Activated naive CD4-positive, alpha-beta T cell treated with anti-CD3 and anti-CD28 coated beads, Interleukin-2, amount 10 ng/mL, durations not matched to agents 7 days and 5 days (primary cell): ENCODE measurements around the gene MAST1.
"Not testable (repeated sequence)": the region's sequence is repeated elsewhere in the genome, so short reads cannot be mapped to it uniquely, and the experiment has no call there.

Experiments used
- CTCF ChIA-PET: fragments of 350-600 bp; sonication (Branson Sonifier 250); formaldehyde crosslinking; loops from one replicate; lab custom pipeline; 2021; ENCODE audit warnings: antibody characterized with exemption; lab: Charles Lee
- DNase-seq: peaks from one replicate; pipeline ENCODE4 v3.0.0-alpha.2; 2020
- H3K27ac Mint-ChIP-seq: one replicate; pipeline ENCODE4 v1.8.0; 2021; ENCODE audit warnings: mild to moderate bottlenecking, moderate library complexity, mixed read lengths
- H3K27me3 Mint-ChIP-seq: one replicate; pipeline ENCODE4 v1.8.0; 2021; ENCODE audit warnings: mild to moderate bottlenecking, mixed read lengths
- H3K36me3 Mint-ChIP-seq: one replicate; pipeline ENCODE4 v1.8.0; 2021; ENCODE audit warnings: mixed read lengths
- H3K4me1 Mint-ChIP-seq: one replicate; pipeline ENCODE4 v1.8.0; 2021; ENCODE audit warnings: mixed read lengths
- H3K4me3 Mint-ChIP-seq: one replicate; pipeline ENCODE4 v1.8.0; 2021; ENCODE audit warnings: mild to moderate bottlenecking, moderate library complexity, mixed read lengths
- H3K9me3 Mint-ChIP-seq: one replicate; pipeline ENCODE4 v1.8.0; 2021; ENCODE audit warnings: mixed read lengths

Gene MAST1

DNA sequence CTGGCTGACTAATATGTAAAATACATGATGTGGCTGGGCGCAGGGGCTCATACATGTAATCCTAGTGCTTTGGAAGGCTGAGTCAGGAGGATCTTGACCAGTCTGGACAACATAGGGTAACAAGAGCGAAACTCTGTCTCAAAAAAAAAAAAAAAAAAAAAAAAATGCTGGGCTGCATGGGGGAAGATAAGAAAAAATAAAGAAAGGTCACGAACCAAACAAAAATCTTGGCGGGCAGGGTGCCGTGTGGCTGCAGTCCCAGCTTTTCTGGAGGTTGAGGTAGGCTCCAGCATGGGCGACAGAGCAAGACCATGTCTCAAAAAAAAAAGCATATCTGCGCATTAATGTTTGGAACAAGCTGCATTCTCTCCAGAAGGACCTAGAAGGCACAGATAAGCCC is 23.2 kb upstream of the MAST1 start:
- Mint-ChIP-seq H3K4me1 (no peaks in the 10 kb centered on the region), H3K27me3 (no peaks in the 10 kb centered on the region), H3K9me3 (no peaks in the 10 kb centered on the region), H3K36me3 (peaks cover 11% of the 10 kb centered on the region), H3K27ac (no peak overlapping the region), H3K4me3 (no peak overlapping the region)
- CTCF ChIA-PET = no interaction called here
- DNase-seq = no peak

GRCh38 chr19:12817188-12817587 is 21.1 kb upstream of the MAST1 start:
- H3K27ac Mint-ChIP-seq = not testable (repeated sequence)

DNA sequence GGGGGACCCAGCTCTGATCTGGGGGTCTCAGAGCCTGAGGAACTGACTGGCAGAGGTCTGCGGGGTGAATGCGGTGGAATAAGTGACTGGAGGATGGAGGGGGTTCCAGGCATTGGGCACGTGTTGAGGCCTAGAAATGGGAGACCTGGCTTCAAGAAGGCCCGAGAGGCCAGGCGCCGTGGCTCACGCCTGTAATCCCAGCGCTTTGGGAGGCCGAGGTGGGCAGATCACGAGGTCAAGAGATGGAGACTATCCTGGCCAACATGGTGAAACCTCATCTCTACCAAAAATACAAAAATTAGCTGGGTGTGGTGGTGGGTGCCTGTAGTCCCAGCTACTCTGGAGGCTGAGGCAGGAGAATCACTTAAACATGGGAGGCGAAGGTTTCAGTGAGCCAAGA is 20.5 kb upstream of the MAST1 start:
- DNase-seq, H3K4me3 Mint-ChIP-seq, H3K36me3 Mint-ChIP-seq, H3K27me3 Mint-ChIP-seq, H3K27ac Mint-ChIP-seq, H3K9me3 Mint-ChIP-seq, H3K4me1 Mint-ChIP-seq: not testable (repeated sequence)
- CTCF ChIA-PET = interaction anchor here (1.2 kb wide), 1 partner anchor 57 kb away, joined by 3 read pairs; no protein-coding TSS in a partner anchor

More at GRCh38 chr19:12817188-12817587, 21.1 kb upstream of the MAST1 start:
- H3K4me1 Mint-ChIP-seq, H3K27me3 Mint-ChIP-seq, DNase-seq, H3K9me3 Mint-ChIP-seq, CTCF ChIA-PET, H3K4me3 Mint-ChIP-seq: not testable (repeated sequence)
- peaks cover 11% of the 10 kb centered on the region for H3K36me3 Mint-ChIP-seq

DNA sequence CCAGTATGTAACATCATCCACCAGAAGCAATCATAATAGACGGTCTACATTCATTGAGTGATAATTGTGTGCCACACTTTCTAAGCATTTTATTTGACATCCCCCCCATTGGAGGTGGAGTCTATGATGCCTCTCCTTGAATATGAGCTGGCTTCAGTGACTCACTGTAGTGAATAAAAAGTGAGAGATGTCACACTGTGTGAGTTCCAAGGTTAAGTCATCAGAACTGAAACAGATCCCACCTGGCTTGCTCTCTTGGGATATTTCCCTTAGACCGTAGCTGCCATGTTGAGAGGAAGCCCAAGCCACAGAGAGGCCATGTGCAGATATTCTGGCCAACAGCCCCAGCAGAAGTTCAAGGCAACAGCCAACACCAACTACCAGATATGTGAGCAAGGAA is 16.6 kb upstream of the MAST1 start:
- H3K9me3 Mint-ChIP-seq = no peaks in the 10 kb centered on the region
- no peak for DNase-seq
- no peaks in the 10 kb centered on the region for H3K36me3 Mint-ChIP-seq
- H3K27me3 Mint-ChIP-seq = peaks cover 28% of the 10 kb centered on the region
- no peak overlapping the region for H3K4me3 Mint-ChIP-seq
- CTCF ChIA-PET = interaction anchor here (0.7 kb wide), 1 partner anchor 48 kb away, joined by 3 read pairs; no protein-coding TSS in a partner anchor
- peaks cover 12% of the 10 kb centered on the region for H3K4me1 Mint-ChIP-seq
- H3K27ac Mint-ChIP-seq = no peak overlapping the region

DNA sequence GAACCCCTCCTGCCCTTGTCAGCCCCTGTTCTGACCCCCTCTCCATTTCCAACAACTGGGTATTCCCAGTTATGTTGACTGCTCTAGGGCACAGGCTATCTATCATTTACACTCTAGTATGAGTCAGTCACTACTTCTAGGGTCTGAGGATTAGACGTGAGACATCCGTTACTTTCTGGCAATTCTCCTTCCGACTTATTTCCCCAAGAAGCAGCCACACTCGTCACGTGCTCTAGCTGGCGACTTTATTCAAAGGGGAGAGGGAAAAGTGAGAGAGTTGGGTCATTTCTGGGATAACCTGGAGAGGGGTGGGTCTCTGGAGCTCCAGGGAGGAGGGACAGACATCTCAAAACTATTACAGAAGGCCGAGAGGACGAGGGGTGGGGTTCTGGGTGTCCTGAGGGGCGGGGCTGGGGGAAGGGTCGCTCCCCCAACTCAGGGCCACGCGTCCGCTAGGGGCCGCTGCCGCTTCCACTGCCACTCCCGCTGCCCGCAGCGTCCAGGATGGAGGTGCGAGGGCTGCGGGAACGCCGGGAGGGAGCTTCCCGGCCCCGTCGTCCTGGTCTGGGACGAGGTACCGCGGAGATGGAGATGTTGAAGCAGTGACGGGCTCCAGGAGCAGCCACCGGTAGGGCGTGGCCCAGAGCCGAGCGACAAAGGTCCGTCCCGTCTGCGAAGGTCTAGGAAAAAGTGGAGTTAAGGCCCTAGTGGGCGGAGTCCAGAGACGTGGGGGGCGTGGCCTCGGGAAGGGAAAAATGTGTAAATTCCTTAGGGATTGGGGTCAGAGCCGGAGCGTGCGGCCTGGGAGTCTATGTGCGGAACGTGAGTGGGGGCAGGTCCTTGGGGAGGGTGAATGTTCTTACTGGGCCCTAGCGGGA is 12.8 kb upstream of the MAST1 start:
- no peak for DNase-seq
- H3K4me3 Mint-ChIP-seq = no peak overlapping the region
- H3K9me3 Mint-ChIP-seq = no peaks in the 10 kb centered on the region
- H3K27ac Mint-ChIP-seq = no peak overlapping the region
- H3K4me1 Mint-ChIP-seq = peaks cover 12% of the 10 kb centered on the region
- CTCF ChIA-PET = interaction anchor here (1.0 to 1.8 kb wide), 4 partner anchors 12 to 63 kb away, joined by 3 to 6 read pairs (median 4); no protein-coding TSS in a partner anchor
- no peaks in the 10 kb centered on the region for H3K36me3 Mint-ChIP-seq
- peaks cover 65% of the 10 kb centered on the region for H3K27me3 Mint-ChIP-seq

DNA sequence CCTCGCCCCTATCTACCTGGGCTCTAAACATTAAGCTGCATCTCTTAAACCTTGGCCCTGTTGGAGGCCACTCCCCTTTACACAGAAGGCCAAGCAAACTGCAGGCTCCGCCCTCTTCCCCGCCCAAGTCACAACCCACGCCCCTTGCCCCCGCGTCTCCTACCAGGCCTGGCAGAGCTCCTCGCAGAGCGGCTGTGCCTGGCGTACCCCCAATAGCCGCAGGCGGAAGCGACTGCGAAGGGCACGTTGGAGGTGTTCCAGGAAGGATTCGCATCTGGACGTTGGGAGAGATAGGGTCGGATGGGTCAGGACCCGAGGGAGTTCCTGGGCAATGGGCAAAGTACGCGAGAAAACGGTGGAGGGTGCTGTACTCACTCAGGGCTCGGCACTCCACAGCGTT is 9.8 kb upstream of the MAST1 start:
- no peaks in the 10 kb centered on the region for H3K36me3 Mint-ChIP-seq
- CTCF ChIA-PET = interaction anchor here (1.0 to 2.0 kb wide), 4 partner anchors 19 to 68 kb away, joined by 3 to 6 read pairs (median 5); no protein-coding TSS in a partner anchor
- no peak overlapping the region for H3K4me3 Mint-ChIP-seq

GRCh38 chr19:12833418-12833737 is 4.9 kb upstream of the MAST1 start:
- no peaks in the 10 kb centered on the region for H3K9me3 Mint-ChIP-seq
- no peak overlapping the region for H3K27ac Mint-ChIP-seq
- peaks cover 99% of the 10 kb centered on the region for H3K27me3 Mint-ChIP-seq
- no peaks in the 10 kb centered on the region for H3K36me3 Mint-ChIP-seq
- DNase-seq = no peak
- peak overlapping the region; percentile 30 for H3K4me3 Mint-ChIP-seq
- CTCF ChIA-PET = interaction anchor here (1.3 to 2.1 kb wide), 2 partner anchors 31 to 132 kb away, joined by 3 to 5 read pairs; partner anchors contain the start of genes PRDX2 and THSD8
- H3K4me1 Mint-ChIP-seq = peaks cover 20% of the 10 kb centered on the region

More for the DNA sequence above, 9.8 kb upstream of the MAST1 start:
- peak; percentile 57 for DNase-seq
- Mint-ChIP-seq H3K4me1 (peaks cover 20% of the 10 kb centered on the region), H3K27me3 (peaks cover 94% of the 10 kb centered on the region), H3K9me3 (no peaks in the 10 kb centered on the region), H3K27ac (no peak overlapping the region)

DNA sequence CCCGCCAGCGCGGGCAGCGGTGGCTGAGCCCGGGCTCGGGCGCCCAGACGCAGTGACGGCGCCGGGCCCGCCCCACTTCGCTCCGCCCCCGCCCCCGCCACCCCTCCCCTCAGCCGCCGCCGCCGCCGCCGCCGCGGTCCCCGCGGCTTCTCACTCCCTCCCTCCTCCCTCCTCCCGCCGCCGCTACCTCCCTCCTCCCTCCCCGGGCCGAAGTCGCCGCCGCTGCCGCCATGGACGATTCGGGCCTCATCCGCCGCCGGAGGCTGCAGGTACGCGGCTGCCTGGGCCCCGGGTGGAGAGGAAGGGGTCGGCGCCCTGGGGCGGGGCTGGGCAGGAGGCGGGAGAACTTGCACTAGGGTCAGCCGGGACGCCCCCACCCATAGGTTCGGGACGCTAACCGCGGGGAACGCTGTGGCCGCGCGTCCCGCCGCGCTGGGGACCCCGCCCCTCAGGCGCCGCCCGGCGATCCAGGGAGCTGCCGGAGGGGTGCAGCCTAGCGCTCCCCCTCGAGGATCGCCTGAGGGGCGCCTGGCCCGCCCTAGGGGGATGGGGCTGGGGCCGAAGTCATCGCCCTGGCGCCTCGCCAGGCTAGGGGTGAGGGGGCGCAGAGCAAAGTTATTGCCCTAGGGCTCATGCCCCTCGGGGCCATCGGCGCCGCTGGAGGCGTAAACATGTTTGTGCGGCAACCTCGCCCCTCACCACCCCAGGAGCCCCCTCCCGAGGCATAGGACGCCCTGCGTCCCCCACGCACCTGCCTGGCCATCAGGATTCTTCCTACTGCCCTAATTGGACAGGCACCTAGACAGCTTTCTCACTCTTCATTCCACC is 4.4 kb upstream of the MAST1 start:
- H3K27ac Mint-ChIP-seq = no peak overlapping the region
- H3K4me1 Mint-ChIP-seq = peaks cover 22% of the 10 kb centered on the region
- H3K9me3 Mint-ChIP-seq = no peaks in the 10 kb centered on the region
- CTCF ChIA-PET = interaction anchor here (0.9 to 2.1 kb wide), 5 partner anchors 14 to 131 kb away, joined by 3 to 6 read pairs (median 4); partner anchors contain the start of genes PRDX2 and THSD8
- peak; percentile 57 for DNase-seq
- H3K36me3 Mint-ChIP-seq = no peaks in the 10 kb centered on the region
- H3K4me3 Mint-ChIP-seq = peak overlapping the region; percentile 41
- peaks cover 99% of the 10 kb centered on the region for H3K27me3 Mint-ChIP-seq

GRCh38 chr19:12834566-12834943 is 3.8 kb upstream of the MAST1 start, which contains the start of gene RTBDN:
TSS of gene RTBDN (minus strand) at chr19:12834579. CDS start at chr19:12829979, 4,600 bp downstream.
- Mint-ChIP-seq H3K4me1 (peaks cover 27% of the 10 kb centered on the region), H3K9me3 (no peaks in the 10 kb centered on the region), H3K27me3 (peaks cover 99% of the 10 kb centered on the region), H3K27ac (no peak within 1 kb of the TSS), H3K36me3 (no peaks in the 10 kb centered on the region), H3K4me3 (peak within 1 kb of the TSS; percentile 41)
- no peak for DNase-seq
- CTCF ChIA-PET = interaction anchor here (0.9 to 2.1 kb wide), 5 partner anchors 13 to 131 kb away, joined by 3 to 6 read pairs (median 4); partner anchors contain the start of genes PRDX2 and THSD8

DNA sequence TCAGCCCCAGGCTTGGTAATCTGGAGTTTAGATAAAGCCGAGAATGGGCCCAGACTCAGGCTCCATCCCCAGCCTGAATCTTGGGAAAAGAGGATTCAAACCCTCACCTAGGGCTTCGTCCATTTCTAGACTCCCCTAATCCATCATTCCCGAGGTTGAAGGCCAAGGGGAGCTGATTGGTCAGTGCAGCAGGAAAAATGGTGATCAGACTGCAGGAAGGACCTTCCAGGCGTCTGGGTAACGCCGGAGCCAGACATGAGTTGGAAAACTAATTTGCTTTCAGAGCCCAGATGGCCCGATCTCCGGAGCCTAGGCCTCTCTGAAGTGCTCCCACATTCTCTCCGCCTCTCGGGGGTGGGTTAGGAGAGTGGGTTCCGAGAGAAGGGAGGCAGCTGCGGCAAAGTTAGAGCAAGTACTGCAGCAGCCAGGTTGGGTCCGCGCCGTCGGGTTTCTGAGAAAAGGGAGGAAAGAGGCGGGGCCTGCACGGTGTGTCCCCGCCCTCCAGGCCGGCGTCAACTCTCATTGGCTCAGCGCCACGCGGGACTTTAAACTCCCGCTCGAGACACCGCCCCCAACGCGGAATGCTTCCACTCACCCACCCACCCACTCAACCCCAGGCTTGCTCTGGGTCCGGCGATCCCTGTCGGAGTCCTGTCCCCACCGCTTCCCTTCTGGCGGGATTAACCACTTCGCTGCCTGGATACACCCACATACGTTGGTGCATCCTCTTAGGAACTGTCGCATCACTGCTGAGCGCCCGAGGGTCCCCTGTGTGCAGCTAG is 3.1 kb upstream of the MAST1 start:
- Mint-ChIP-seq H3K4me3 (no peak overlapping the region), H3K9me3 (no peaks in the 10 kb centered on the region), H3K4me1 (peaks cover 29% of the 10 kb centered on the region), H3K27ac (no peak overlapping the region), H3K36me3 (no peaks in the 10 kb centered on the region), H3K27me3 (peaks cover 99% of the 10 kb centered on the region)
- CTCF ChIA-PET = interaction anchor here (1.0 to 2.1 kb wide), 4 partner anchors 12 to 130 kb away, joined by 3 to 6 read pairs (median 4); partner anchors contain the start of genes PRDX2 and THSD8
- peak; percentile 46 for DNase-seq

- DNase-seq = no peak
- no peaks in the 10 kb centered on the region for H3K9me3 Mint-ChIP-seq
- no peaks in the 10 kb centered on the region for H3K36me3 Mint-ChIP-seq
- H3K27ac Mint-ChIP-seq = no peak overlapping the region
- CTCF ChIA-PET = interaction anchor here (1.3 to 1.4 kb wide), 3 partner anchors 10 to 71 kb away, joined by 3 to 9 read pairs (median 9); partner anchors contain the start of gene RNASEH2A
- H3K4me1 Mint-ChIP-seq = peaks cover 41% of the 10 kb centered on the region
- H3K4me3 Mint-ChIP-seq = no peak overlapping the region
- H3K27me3 Mint-ChIP-seq = peaks cover 100% of the 10 kb centered on the region
Observed at GRCh38 chr19:12836529-12836863, 1.8 kb upstream of the MAST1 start.

DNA sequence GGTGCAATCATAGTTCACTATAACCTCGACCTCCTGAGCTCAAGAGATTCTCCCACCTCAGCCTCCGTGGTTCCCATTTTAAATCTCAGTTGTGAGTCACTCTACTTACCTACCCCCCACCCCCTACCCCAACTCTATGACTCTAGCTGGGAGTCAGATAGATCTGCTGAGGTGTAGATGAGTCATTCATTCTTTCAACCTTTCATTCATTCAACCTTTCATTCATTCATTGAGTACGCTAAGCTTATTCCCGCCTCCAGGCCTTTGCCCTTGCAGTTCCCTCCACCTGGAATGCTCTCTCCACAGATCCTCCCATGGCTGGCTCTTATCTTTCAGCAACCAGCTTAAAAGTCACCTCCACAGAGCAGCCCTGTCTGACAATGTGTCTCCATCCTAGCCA is 1.1 kb upstream of the MAST1 start:
- peaks cover 43% of the 10 kb centered on the region for H3K4me1 Mint-ChIP-seq
- peaks cover 100% of the 10 kb centered on the region for H3K27me3 Mint-ChIP-seq
- DNase-seq = no peak
- no peak overlapping the region for H3K27ac Mint-ChIP-seq
- CTCF ChIA-PET = interaction anchor here (0.7 to 1.4 kb wide), 8 partner anchors 9 to 74 kb away, joined by 3 to 9 read pairs (median 3); partner anchors contain the start of genes DNASE2 and RNASEH2A
- no peaks in the 10 kb centered on the region for H3K9me3 Mint-ChIP-seq
- no peak overlapping the region for H3K4me3 Mint-ChIP-seq
- H3K36me3 Mint-ChIP-seq = no peaks in the 10 kb centered on the region
